Measurements from ENCODE around the gene ZNF79. TPM values are rescaled to one million over a fixed set of nuclear protein-coding genes. Genes with fewer than 3 reads are reported as not detected.

The ZNF79 gene
- total and polyA plus RNA-seq, 9 of the 15 experiments (the other 6 are each of a cell fraction or from before 2014, with no cell fraction given): 0.62 to 7.0 (median 4.1) TPM

GRCh38 chr9:127473501-127473900, 49.3 kb downstream of the ZNF79 start:
- intact Hi-C loops (cut with micrococcal nuclease) (no loop called here), in situ Hi-C loops (cut with MboI) (no loop called here)
- TF ChIP-seq BCLAF1 (IDR thresholded peaks at IDR 0.05; ENCODE audit: borderline replicate concordance in 1 of 2, control insufficient read depth in 1 of 2, low read depth in 2 of 2, low read length in 1 of 2) (no peak), EZH2 (IDR thresholded peaks at IDR 0.05; ENCODE audit: borderline replicate concordance, low read depth, low read length) (no peak), SRSF9 (IDR thresholded peaks at IDR 0.05; ENCODE audit: borderline replicate concordance, low read depth, low read length) (no peak), FOXK1 (CRISPR knock-in tag; IDR thresholded peaks at IDR 0.05; ENCODE audit: borderline replicate concordance) (no peak), ZNF584 (CRISPR knock-in tag; IDR thresholded peaks at IDR 0.05; ENCODE audit: low read depth) (no peak), TFE3 (CRISPR knock-in tag; IDR thresholded peaks at IDR 0.05) (no peak), SRSF3 (IDR thresholded peaks at IDR 0.05; ENCODE audit: insufficient read depth, low read length) (no peak), ARHGAP35 (IDR thresholded peaks at IDR 0.05; ENCODE audit: partially characterized antibody) (no peak)
- FAIRE-seq (no peak), DNase-seq (ENCODE audit: extremely low read depth in 1 of 4, low spot score in 3 of 4) (no peak), ATAC-seq (no peak)
- no peaks in the 10 kb centered on the region for H3K9me3 ChIP-seq (replicated peaks; ENCODE audit: control insufficient read depth, insufficient read depth, low read depth, low read length)
- H2AFZ ChIP-seq (ENCODE audit: low read depth, low read length): no peak overlapping the region
- H3K9ac ChIP-seq (ENCODE audit: insufficient read depth in 1 of 2, low read depth in 2 of 2, low read length in 2 of 2): no peak overlapping the region
- H3K4me2 ChIP-seq (ENCODE audit: insufficient read depth, low read length): no peak overlapping the region
- no peak overlapping the region for H3K27ac ChIP-seq (ENCODE audit: extremely low read depth, low read depth, low read length)
- no peaks in the 10 kb centered on the region for H3K27me3 ChIP-seq (ENCODE audit: control insufficient read depth in 2 of 2, insufficient read depth in 2 of 2, low read length in 2 of 2)
- no peaks in the 10 kb centered on the region for H4K20me1 ChIP-seq (replicated peaks; ENCODE audit: control insufficient read depth, insufficient read depth, low read length)
- BruUV-seq (replicated peaks): no TSS peak
- H3K4me1 ChIP-seq (replicated peaks in 1 of 2; ENCODE audit: control insufficient read depth in 2 of 2, insufficient read depth in 2 of 2, low read length in 2 of 2): no peaks in the 10 kb centered on the region
- H3K79me2 ChIP-seq (ENCODE audit: control insufficient read depth, insufficient read depth, low read length): no peaks in the 10 kb centered on the region
- POLR2A ChIA-PET: interaction anchor here (0.6 kb wide), 1 partner anchor 207 kb away, joined by 4 read pairs; no protein-coding TSS in a partner anchor
- H3K36me3 ChIP-seq (ENCODE audit: control insufficient read depth, insufficient read depth, low read length): peaks cover 16% of the 10 kb centered on the region; the same call in 1 of the 3 replicates
- no peak overlapping the region for H3K4me3 ChIP-seq
- CTCF ChIA-PET (ENCODE audit: low intra/inter-chr PET ratio): no interaction called here
- 86% methylated on average over 7 of the region's 10 CpGs for WGBS (ENCODE audit: insufficient coverage, low coverage, missing lambda C conversion rate)
- no peaks in the 10 kb centered on the region for H3K9me1 ChIP-seq (ENCODE audit: control insufficient read depth, insufficient read depth, low read length)
